ENCODE data around the gene FRMD7. TPM values are rescaled to one million over a fixed set of nuclear protein-coding genes. Genes with fewer than 3 reads are reported as not detected.

The FRMD7 gene
- total and polyA plus RNA-seq, 2 donors from 2014 or later: 0.19 to 2.5 TPM

- DNase-seq (no peak), FAIRE-seq (no peak)
- Histone ChIP-seq H3K27ac (ENCODE audit: low read depth in 2 of 2, low read length in 2 of 2) (no peak overlapping the region), H3K36me3 (ENCODE audit: control insufficient read depth in 2 of 3, insufficient read depth in 3 of 3, low read length in 3 of 3) (no peaks in the 10 kb centered on the region), H3K4me1 (ENCODE audit: control insufficient read depth in 2 of 3, insufficient read depth in 2 of 3, low read depth in 1 of 3, low read length in 3 of 3) (no peaks in the 10 kb centered on the region), H3K27me3 (ENCODE audit: control insufficient read depth, insufficient read depth, low read length) (no peaks in the 10 kb centered on the region), H3K4me3 (ENCODE audit: low read length in 3 of 3) (no peak overlapping the region), H3K9ac (ENCODE audit: low read length in 3 of 3) (no peak overlapping the region), H3K9me3 (ENCODE audit: control insufficient read depth in 2 of 3, insufficient read depth in 1 of 3, low read length in 3 of 3) (no peaks in the 10 kb centered on the region)
- TF ChIP-seq, protein P1, sequence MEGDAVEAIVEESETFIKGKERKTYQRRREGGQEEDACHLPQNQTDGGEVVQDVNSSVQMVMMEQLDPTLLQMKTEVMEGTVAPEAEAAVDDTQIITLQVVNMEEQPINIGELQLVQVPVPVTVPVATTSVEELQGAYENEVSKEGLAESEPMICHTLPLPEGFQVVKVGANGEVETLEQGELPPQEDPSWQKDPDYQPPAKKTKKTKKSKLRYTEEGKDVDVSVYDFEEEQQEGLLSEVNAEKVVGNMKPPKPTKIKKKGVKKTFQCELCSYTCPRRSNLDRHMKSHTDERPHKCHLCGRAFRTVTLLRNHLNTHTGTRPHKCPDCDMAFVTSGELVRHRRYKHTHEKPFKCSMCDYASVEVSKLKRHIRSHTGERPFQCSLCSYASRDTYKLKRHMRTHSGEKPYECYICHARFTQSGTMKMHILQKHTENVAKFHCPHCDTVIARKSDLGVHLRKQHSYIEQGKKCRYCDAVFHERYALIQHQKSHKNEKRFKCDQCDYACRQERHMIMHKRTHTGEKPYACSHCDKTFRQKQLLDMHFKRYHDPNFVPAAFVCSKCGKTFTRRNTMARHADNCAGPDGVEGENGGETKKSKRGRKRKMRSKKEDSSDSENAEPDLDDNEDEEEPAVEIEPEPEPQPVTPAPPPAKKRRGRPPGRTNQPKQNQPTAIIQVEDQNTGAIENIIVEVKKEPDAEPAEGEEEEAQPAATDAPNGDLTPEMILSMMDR (IDR thresholded peaks at IDR 0.05; ENCODE audit: borderline replicate concordance, extremely low read depth, insufficient read depth): no peak
- intact Hi-C loops (cut with DNase I): no loop called here
These were observed 6.9 kb downstream of the FRMD7 start for GRCh38 chrX:132120913-132121312.

GRCh38 chrX:132119821-132120515 is 7.9 kb downstream of the FRMD7 start:
- no peaks in the 10 kb centered on the region for H3K36me3 ChIP-seq (ENCODE audit: control insufficient read depth in 2 of 3, insufficient read depth in 3 of 3, low read length in 3 of 3)
- peak in 1 of 5 donors; percentile 13 for DNase-seq
- intact Hi-C loops (cut with DNase I): no loop called here
- H3K9ac ChIP-seq (ENCODE audit: low read length in 3 of 3): no peak overlapping the region
- H3K27ac ChIP-seq (ENCODE audit: low read depth in 2 of 2, low read length in 2 of 2): no peak overlapping the region
- H3K27me3 ChIP-seq (ENCODE audit: control insufficient read depth, insufficient read depth, low read length): no peaks in the 10 kb centered on the region
- no peaks in the 10 kb centered on the region for H3K9me3 ChIP-seq (ENCODE audit: control insufficient read depth in 2 of 3, insufficient read depth in 1 of 3, low read length in 3 of 3)
- TF ChIP-seq, protein P1 (IDR thresholded peaks at IDR 0.05; ENCODE audit: borderline replicate concordance, extremely low read depth, insufficient read depth): no peak
- FAIRE-seq: no peak
- no peak overlapping the region for H3K4me3 ChIP-seq (ENCODE audit: low read length in 3 of 3)
- H3K4me1 ChIP-seq (ENCODE audit: control insufficient read depth in 2 of 3, insufficient read depth in 2 of 3, low read depth in 1 of 3, low read length in 3 of 3): no peaks in the 10 kb centered on the region

GRCh38 chrX:132119283-132119682 is 8.5 kb downstream of the FRMD7 start:
- intact Hi-C loops (cut with DNase I): no loop called here
- Histone ChIP-seq H3K4me3 (ENCODE audit: low read length in 3 of 3) (no peak overlapping the region), H3K27ac (ENCODE audit: low read depth in 2 of 2, low read length in 2 of 2) (no peak overlapping the region), H3K9me3 (ENCODE audit: control insufficient read depth in 2 of 3, insufficient read depth in 1 of 3, low read length in 3 of 3) (no peaks in the 10 kb centered on the region), H3K4me1 (ENCODE audit: control insufficient read depth in 2 of 3, insufficient read depth in 2 of 3, low read depth in 1 of 3, low read length in 3 of 3) (no peaks in the 10 kb centered on the region), H3K9ac (ENCODE audit: low read length in 3 of 3) (no peak overlapping the region), H3K36me3 (ENCODE audit: control insufficient read depth in 2 of 3, insufficient read depth in 3 of 3, low read length in 3 of 3) (no peaks in the 10 kb centered on the region), H3K27me3 (ENCODE audit: control insufficient read depth, insufficient read depth, low read length) (no peaks in the 10 kb centered on the region)
- DNase-seq (no peak), FAIRE-seq (no peak)
- TF ChIP-seq, protein P1 (IDR thresholded peaks at IDR 0.05; ENCODE audit: borderline replicate concordance, extremely low read depth, insufficient read depth): no peak

- TF ChIP-seq, protein P1 (IDR thresholded peaks at IDR 0.05; ENCODE audit: borderline replicate concordance, extremely low read depth, insufficient read depth): no peak
- DNase-seq (no peak), FAIRE-seq (no peak)
- no peaks in the 10 kb centered on the region for H3K9me3 ChIP-seq (ENCODE audit: control insufficient read depth in 2 of 3, insufficient read depth in 1 of 3, low read length in 3 of 3)
- H3K9ac ChIP-seq (ENCODE audit: low read length in 3 of 3): no peak overlapping the region
- H3K4me3 ChIP-seq (ENCODE audit: low read length in 3 of 3): no peak overlapping the region
- no peaks in the 10 kb centered on the region for H3K36me3 ChIP-seq (ENCODE audit: control insufficient read depth in 2 of 3, insufficient read depth in 3 of 3, low read length in 3 of 3)
- no peak overlapping the region for H3K27ac ChIP-seq (ENCODE audit: low read depth in 2 of 2, low read length in 2 of 2)
- intact Hi-C loops (cut with DNase I): no loop called here
- H3K27me3 ChIP-seq (ENCODE audit: control insufficient read depth, insufficient read depth, low read length): no peaks in the 10 kb centered on the region
- H3K4me1 ChIP-seq (ENCODE audit: control insufficient read depth in 2 of 3, insufficient read depth in 2 of 3, low read depth in 1 of 3, low read length in 3 of 3): no peaks in the 10 kb centered on the region
These were observed 9.5 kb downstream of the FRMD7 start for GRCh38 chrX:132118358-132118757.
